HEK293 (cell line): ENCODE data around the gene TAF10.

Experiments used
- KLF7 ChIP-seq: fragments of 450-650 bp; formaldehyde crosslinking; IDR thresholded peaks from 2 replicates; pipeline ENCODE4 v1.5.1; 2016; ENCODE audit warnings: missing biosample characterization, missing genetic modification characterization, borderline replicate concordance
- PRDM10 ChIP-seq: fragments of 450-650 bp; formaldehyde crosslinking; IDR thresholded peaks from 2 replicates; pipeline ENCODE4 v1.5.1; 2016; ENCODE audit warnings: missing biosample characterization, missing genetic modification characterization
- ZFHX2 ChIP-seq: fragments of 450-650 bp; formaldehyde crosslinking; conservative IDR thresholded peaks from 2 replicates; pipeline ENCODE4 v1.5.1; 2016; ENCODE audit warnings: missing biosample characterization, missing genetic modification characterization
- ZNF16 ChIP-seq: fragments of 450-650 bp; formaldehyde crosslinking; IDR thresholded peaks from 2 replicates; pipeline ENCODE4 v1.5.1; 2016; ENCODE audit warnings: low read depth, missing biosample characterization, missing genetic modification characterization
- ZNF2 ChIP-seq: fragments of 450-650 bp; formaldehyde crosslinking; IDR thresholded peaks from 2 replicates; pipeline ENCODE4 v1.5.1; 2016; ENCODE audit warnings: missing biosample characterization, missing genetic modification characterization
- ZNF837 ChIP-seq: fragments of 450-650 bp; formaldehyde crosslinking; IDR thresholded peaks from 2 replicates; pipeline ENCODE4 v1.5.1; 2016; ENCODE audit warnings: missing biosample characterization, missing genetic modification characterization
- ZSCAN16 ChIP-seq: fragments of 450-650 bp; formaldehyde crosslinking; IDR thresholded peaks from 2 replicates; pipeline ENCODE4 v1.5.1; 2016; ENCODE audit warnings: missing biosample characterization, missing genetic modification characterization

Gene TAF10

GRCh38 chr11:6561288-6561687 is 50.7 kb downstream of the TAF10 start (continued):
- TF ChIP-seq ZNF2 (no peak), ZNF16 (no peak), KLF7 (no peak), ZFHX2 (tag by site-specific recombination) (no peak), ZSCAN16 (no peak), ZNF837 (no peak), PRDM10 (tag by site-specific recombination) (no peak)
